22Rv1 (cell line): Measurements from ENCODE around the gene GLT6D1.
A peak's percentile ranks its signal among the peaks of the same experiment; 100 is the strongest.

Source experiments
- H3K27ac ChIP-seq: fragments of 450-650 bp; 2 replicates; pipeline ENCODE4 v1.5.1; 2017
- CTCF ChIP-seq: fragments of 450-650 bp; IDR thresholded peaks from 2 replicates; pipeline ENCODE4 v1.5.1; 2017; ENCODE audit warnings: mild to moderate bottlenecking
- ZFX ChIP-seq: fragments of 450-650 bp; IDR thresholded peaks from 2 replicates; pipeline ENCODE4 v1.6.1; 2017; ENCODE audit warnings: antibody characterized with exemption, borderline replicate concordance

The GLT6D1 gene

GRCh38 chr9:135619599-135619886 lies 19.8 kb downstream of the GLT6D1 start:
- TF ChIP-seq ZFX: no peak
- TF ChIP-seq CTCF: no peak
- no peak overlapping the region for H3K27ac ChIP-seq

- TF ChIP-seq CTCF (no peak), ZFX (no peak)
- no peak overlapping the region for H3K27ac ChIP-seq
Measured at GRCh38 chr9:135618866-135619598, 20.3 kb downstream of the GLT6D1 start.

- TF ChIP-seq ZFX (no peak), CTCF (no peak)
- H3K27ac ChIP-seq: no peak overlapping the region
Measured at GRCh38 chr9:135617991-135618411, 21.3 kb downstream of the GLT6D1 start.

GRCh38 chr9:135617538-135617900 lies 21.8 kb downstream of the GLT6D1 start:
- TF ChIP-seq ZFX (no peak), CTCF (no peak)
- H3K27ac ChIP-seq: no peak overlapping the region

- TF ChIP-seq CTCF (peak; percentile 3; the same call in 1 of the 2 replicates), ZFX (no peak)
- H3K27ac ChIP-seq: no peak overlapping the region
Measured at GRCh38 chr9:135616619-135617537, 22.5 kb downstream of the GLT6D1 start.

GRCh38 chr9:135615666-135616618 lies 23.4 kb downstream of the GLT6D1 start:
- H3K27ac ChIP-seq: no peak overlapping the region
- TF ChIP-seq ZFX (no peak), CTCF (peak; percentile 52)
